Ovary (tissue), 9 donors: ENCODE results near the gene PRDM4. TPM values are rescaled to one million over a fixed set of nuclear protein-coding genes. Genes with fewer than 3 reads are reported as not detected.

Experiments used
- DNase-seq, 5 donors: peaks; one replicate each; pipeline ENCODE4 v3.0.0-alpha.2; 2019 to 2020
- H3K27ac ChIP-seq, 2 donors: fragments of 200-600 bp; one replicate each; pipeline versions ENCODE4 v1.5.1 to v1.8.0; 2019 to 2022
- H3K27me3 ChIP-seq: fragments of 200-600 bp; one replicate; pipeline ENCODE4 v1.8.0; 2022
- H3K36me3 ChIP-seq: fragments of 200-600 bp; sonication (generic); one replicate; pipeline ENCODE4 v1.5.1; 2019
- H3K4me1 ChIP-seq: one replicate; pipeline ENCODE4 v1.8.1; 2013; ENCODE audit warnings: mild to moderate bottlenecking, moderate library complexity; ENCODE audit not compliant: insufficient read depth
- H3K4me3 ChIP-seq: fragments of 200-600 bp; sonication (generic); one replicate; pipeline ENCODE4 v1.5.1; 2017
- H3K9me3 ChIP-seq, 2 donors: fragments of 200-600 bp in 1 of 2; sonication (generic) in 1 of 2; one replicate each; pipeline versions ENCODE4 v1.5.1 to v1.8.1; 2013 to 2019; ENCODE audit warnings: mild to moderate bottlenecking in 1 of 2, moderate library complexity in 1 of 2
- CTCF ChIP-seq, 3 donors: fragments of 450-650 bp in 2 of 3; fragments of 200-600 bp in 1 of 3; IDR thresholded peaks; one replicate each; pipeline versions ENCODE4 v1.5.1 to v1.8.0; 2016 to 2022; ENCODE audit warnings: antibody characterized with exemption in 3 of 3, mild to moderate bottlenecking in 1 of 3
- EP300 ChIP-seq: sonication (generic); formaldehyde crosslinking; IDR thresholded peaks from one replicate; pipeline ENCODE4 v1.6.1; 2017; ENCODE audit warnings: antibody characterized with exemption
- POLR2A ChIP-seq: fragments of 450-650 bp; IDR thresholded peaks from one replicate; pipeline ENCODE4 v1.6.1; 2017; ENCODE audit warnings: antibody characterized with exemption, mild to moderate bottlenecking, moderate library complexity
- WGBS, 3 donors: extraction: QIAGEN DNeasy Blood & Tissue Kit in 1 of 3; methylation state at CpG; one replicate each; pipeline versions ENCODE4 v1.1.5 to v1.1.7; 2013 to 2017; 5-methylcytosine and 5-hydroxymethylcytosine counted together
- intact Hi-C, 4 donors: fragments of 100-400 bp; cut with DNase I; formaldehyde crosslinking; loops; one replicate each; pipeline versions ENCODE4 v1.11.0 to v1.15.1; 2022 to 2023
- polyA plus RNA-seq, 2 donors: library from polyadenylated mRNA; stranded (reverse); fragments of 200-250 nt in 1 of 2; fragments of 350-450 nt in 1 of 2; fragmentation: Illumina TruSeq in 1 of 2; extraction: RNeasy Lipid Tissue Mini Kit (QIAGEN cat#74804) in 1 of 2; gene quantifications; one replicate each; pipeline ENCODE4 v1.2.3, GENCODE V29; 2013 to 2014
- total RNA-seq, 7 donors: library from RNA; depleted of rRNA in 2 of 7; stranded (reverse); fragments of >200 nt in 2 of 7; fragmentation: NEBNext Ultra II Directional in 3 of 7; extraction: Animal tissue kit (Norgen Biotek cat#: 25700) in 3 of 7; gene quantifications; one replicate each; pipeline versions ENCODE4 v1.1.0 to v1.2.4, GENCODE V29; 2016 to 2023
- donor health status: DM: no; HTN: no; CAD: no; lungs with moderate emphysema.
- donor health status: DM: no; HTN: no; CAD: no.
- donor health status: Bipolar disorder and iron deficiency.
- donor health status: DM: yes; HTN: yes; CAD: no.
- donor health status: DM: no; HTN: no; CAD: no.
- donor health status: DM: yes; HTN: yes; CAD: no.

Gene PRDM4
- total and polyA plus RNA-seq, 9 donors = 14.4 to 30.3 (median 25.0) TPM

GRCh38 chr12:107775093-107775721 is 14.3 kb upstream of the PRDM4 start:
- Histone ChIP-seq H3K9me3 (no peaks in the 10 kb centered on the region), H3K27ac (no peak overlapping the region), H3K4me3 (no peak overlapping the region), H3K36me3 (no peaks in the 10 kb centered on the region), H3K4me1 (no peaks in the 10 kb centered on the region), H3K27me3 (no peaks in the 10 kb centered on the region)
- WGBS, 3 donors = 1 to 2% (median 1%) methylated on average over 52 to 66 of the region's 66 CpGs
- intact Hi-C loops = no loop called here
- TF ChIP-seq EP300 (no peak), CTCF (IDR thresholded peaks at IDR 0.05) (no peak), POLR2A (no peak)
- DNase-seq = no peak

GRCh38 chr12:107774349-107775029 is 13.6 kb upstream of the PRDM4 start, which contains the start of gene ASCL4:
Gene ASCL4, plus strand, starts transcription at chr12:107774704. Its CDS starts 515 bp downstream, at chr12:107775219.
- 45 to 57% (median 55%) methylated on average over 13 of the region's 13 CpGs for WGBS, 3 donors
- Histone ChIP-seq H3K36me3 (no peaks in the 10 kb centered on the region), H3K4me3 (no peak within 1 kb of the TSS), H3K9me3 (no peaks in the 10 kb centered on the region), H3K27ac (no peak within 1 kb of the TSS), H3K27me3 (no peaks in the 10 kb centered on the region), H3K4me1 (no peaks in the 10 kb centered on the region)
- DNase-seq = no peak
- intact Hi-C loops = no loop called here
- no peak for TF ChIP-seq CTCF (IDR thresholded peaks at IDR 0.05)
- no peak for TF ChIP-seq POLR2A
- TF ChIP-seq EP300 = no peak

GRCh38 chr12:107767466-107767865 is 6.5 kb upstream of the PRDM4 start:
- H3K4me3 ChIP-seq = no peak overlapping the region
- H3K36me3 ChIP-seq = no peaks in the 10 kb centered on the region
- intact Hi-C loops = loop anchor here in 1 of 4 donors (10.0 kb wide), 1 partner anchor 747 kb away; the partner anchor contains the start of gene FICD
- H3K27ac ChIP-seq = no peak overlapping the region
- DNase-seq = no peak
- H3K9me3 ChIP-seq = no peaks in the 10 kb centered on the region
- no peaks in the 10 kb centered on the region for H3K27me3 ChIP-seq
- TF ChIP-seq CTCF (IDR thresholded peaks at IDR 0.05) = no peak
- TF ChIP-seq POLR2A = no peak
- TF ChIP-seq EP300 = no peak
- whole genome bisulfite sequencing, 3 donors = 80 to 86% (median 81%) methylated on average over 5 of the region's 5 CpGs
- no peaks in the 10 kb centered on the region for H3K4me1 ChIP-seq

- H3K27ac ChIP-seq = no peak overlapping the region
- no peaks in the 10 kb centered on the region for H3K27me3 ChIP-seq
- peaks cover 1% of the 10 kb centered on the region for H3K4me1 ChIP-seq
- no peak for TF ChIP-seq POLR2A
- no peak for TF ChIP-seq CTCF (IDR thresholded peaks at IDR 0.05)
- no peak for TF ChIP-seq EP300
- no peak overlapping the region for H3K4me3 ChIP-seq
- no peak for DNase-seq
- WGBS, 3 donors = 59 to 78% (median 74%) methylated on average over 1 of the region's 1 CpG
- no peaks in the 10 kb centered on the region for H3K9me3 ChIP-seq
- H3K36me3 ChIP-seq = no peaks in the 10 kb centered on the region
- intact Hi-C loops = loop anchor here in 1 of 4 donors (10.0 kb wide), 1 partner anchor 749 kb away; the partner anchor contains the start of gene FICD
Observed at GRCh38 chr12:107765316-107765715, 4.4 kb upstream of the PRDM4 start.
